A549 (cell line): ENCODE data around the gene IPMK. TPM values are rescaled to one million over a fixed set of nuclear protein-coding genes. Genes with fewer than 3 reads are reported as not detected.
A peak's percentile ranks its signal among the peaks of the same experiment; 100 is the strongest.

Experiments
- ATAC-seq, 2 experiments: fragments of 200-7000 bp in 1 of 2; fragments of >200 bp in 1 of 2; cut with Nextera tagmentation in 1 of 2; cut with Tn5 transposase in 1 of 2; 3 replicates each; pipeline versions ENCODE4 v1.8.0 to v1.9.1; 2018 to 2020; ENCODE audit warnings: mild to moderate bottlenecking in 1 of 2, moderate library complexity in 1 of 2
- CTCF ChIA-PET: fragments of 300-600 bp; sonication (Branson Sonifier 250); formaldehyde crosslinking; extraction: SDS; loops from one replicate; lab custom pipeline; 2021; ENCODE audit warnings: antibody characterized with exemption, inconsistent platforms; lab: Yijun Ruan, JAX
- POLR2A ChIA-PET: fragments of 350-600 bp; formaldehyde crosslinking; extraction: SDS; loops from one replicate; lab custom pipeline; 2021; ENCODE audit warnings: antibody characterized with exemption, inconsistent platforms; lab: Yijun Ruan, JAX
- DNase-seq, 2 experiments: peaks; one replicate each; pipeline versions ENCODE4 v3.0.0 to v3.0.0-alpha.2; 2011 to 2016; ENCODE audit warnings: low read depth in 1 of 2, low spot score in 1 of 2
- FAIRE-seq: peaks from 2 replicates; lab custom pipeline; 2011; peaks lifted over from hg19 to GRCh38; lab: Jason Lieb, UNC
- H3K27ac ChIP-seq, 2 experiments: fragments of >200 bp; sonication (Bioruptor Twin); formaldehyde crosslinking; 3 replicates each; pipeline ENCODE4 v1.5.1; 2016 to 2017
- H3K4me1 ChIP-seq: fragments of >200 bp; sonication (Bioruptor Twin); formaldehyde crosslinking; 3 replicates; pipeline ENCODE4 v1.6.1; 2016
- H3K4me2 ChIP-seq: fragments of >200 bp; sonication (Bioruptor Twin); formaldehyde crosslinking; 3 replicates; pipeline ENCODE4 v1.6.1; 2016
- H3K4me3 ChIP-seq: fragments of >200 bp; sonication (Bioruptor Twin); formaldehyde crosslinking; 3 replicates; pipeline ENCODE4 v1.5.1; 2016
- H3K9me3 ChIP-seq: fragments of >200 bp; sonication (Bioruptor Twin); formaldehyde crosslinking; 3 replicates; pipeline ENCODE4 v1.6.1; 2016
- CHD2 ChIP-seq: fragments of 150-350 bp; IDR thresholded peaks from 2 replicates; pipeline ENCODE4 v1.6.1; 2014; ENCODE audit warnings: low read length; ENCODE audit not compliant: partially characterized antibody
- EHF ChIP-seq: fragments of 250-450 bp; sonication (Bioruptor Pico); IDR thresholded peaks from 2 replicates; pipeline ENCODE4 v1.5.0; 2020; ENCODE audit warnings: mild to moderate bottlenecking
- EHMT2 ChIP-seq: fragments of 200-600 bp; sonication (generic); IDR thresholded peaks from 2 replicates; pipeline ENCODE4 v1.6.1; 2016; ENCODE audit warnings: antibody characterized with exemption, low read depth, mild to moderate bottlenecking, moderate library complexity
- ESRRA ChIP-seq: fragments of 150-350 bp; IDR thresholded peaks from 2 replicates; pipeline ENCODE4 v1.6.1; 2014; ENCODE audit warnings: mild to moderate bottlenecking, low read length, borderline replicate concordance
- FOSL2 ChIP-seq, 2 experiments: fragments of 450-650 bp in 1 of 2; fragments of >200 bp in 1 of 2; sonication (Bioruptor Twin) in 1 of 2; formaldehyde crosslinking; IDR thresholded peaks; 2 replicates each; pipeline versions ENCODE4 v1.5.0 to v1.6.1; 2016 to 2020; ENCODE audit warnings: mild to moderate bottlenecking in 1 of 2, moderate library complexity in 1 of 2
- FOXS1 ChIP-seq: fragments of 250-450 bp; sonication (Bioruptor Pico); IDR thresholded peaks from 2 replicates; pipeline ENCODE4 v1.5.0; 2020; ENCODE audit warnings: mild to moderate bottlenecking, moderate library complexity
- GATA3 ChIP-seq: IDR thresholded peaks from 2 replicates; pipeline ENCODE4 v1.6.1; 2012; ENCODE audit warnings: borderline replicate concordance
- HDAC2 ChIP-seq: fragments of 200-600 bp; sonication (generic); IDR thresholded peaks from 2 replicates; pipeline ENCODE4 v1.6.1; 2016
- HOXB13 ChIP-seq: fragments of 250-450 bp; sonication (Bioruptor Pico); IDR thresholded peaks from 2 replicates; pipeline ENCODE4 v1.5.0; 2020; ENCODE audit warnings: low read depth, mild to moderate bottlenecking, moderate library complexity
- HOXB5 ChIP-seq: fragments of 250-450 bp; sonication (Bioruptor Pico); IDR thresholded peaks from 2 replicates; pipeline ENCODE4 v1.5.0; 2020; ENCODE audit warnings: mild to moderate bottlenecking, moderate library complexity
- NR3C1 ChIP-seq: fragments of >200 bp; sonication (Bioruptor Twin); formaldehyde crosslinking; IDR thresholded peaks from 3 replicates; pipeline ENCODE4 v1.6.1; 2017
- POLR2AphosphoS2 ChIP-seq: conservative IDR thresholded peaks from 2 replicates; pipeline ENCODE4 v1.6.1; 2012; ENCODE audit warnings: low read length, improper control_type of control experiment, inconsistent platforms
- RAD21 ChIP-seq, 2 experiments: fragments of >200 bp in 1 of 2; sonication (Bioruptor Twin) in 1 of 2; formaldehyde crosslinking in 1 of 2; IDR thresholded peaks in 1 of 2; conservative IDR thresholded peaks in 1 of 2; 2 replicates in 1 of 2; 3 replicates in 1 of 2; pipeline ENCODE4 v1.6.1; 2012 to 2018; ENCODE audit warnings: inconsistent platforms in 1 of 2
- RARB ChIP-seq: fragments of 250-450 bp; sonication (Bioruptor Pico); IDR thresholded peaks from 2 replicates; pipeline ENCODE4 v1.8.0; 2021; ENCODE audit warnings: mild to moderate bottlenecking, moderate library complexity
- RFX5 ChIP-seq: fragments of 450-650 bp; IDR thresholded peaks from 2 replicates; pipeline ENCODE4 v1.7.1; 2014; ENCODE audit warnings: antibody characterized with exemption, mild to moderate bottlenecking, moderate library complexity
- RNF2 ChIP-seq: fragments of 200-600 bp; sonication (generic); IDR thresholded peaks from 2 replicates; pipeline ENCODE4 v1.6.1; 2016; ENCODE audit warnings: low read depth, mild to moderate bottlenecking, antibody characterized with exemption, moderate library complexity, borderline replicate concordance
- SMC3 ChIP-seq: fragments of >200 bp; sonication (Bioruptor Twin); formaldehyde crosslinking; IDR thresholded peaks from 3 replicates; pipeline ENCODE4 v1.6.1; 2018; ENCODE audit warnings: inconsistent platforms
- TFCP2L1 ChIP-seq: fragments of 250-450 bp; sonication (Bioruptor Pico); IDR thresholded peaks from 2 replicates; pipeline ENCODE4 v1.5.0; 2021; ENCODE audit warnings: mild to moderate bottlenecking
- TP53 ChIP-seq: fragments of 250-450 bp; sonication (Bioruptor Pico); IDR thresholded peaks from 2 replicates; pipeline ENCODE4 v1.5.0; 2021; ENCODE audit warnings: mild to moderate bottlenecking, moderate library complexity
- ZFP36 ChIP-seq: fragments of 450-650 bp; IDR thresholded peaks from 2 replicates; pipeline ENCODE4 v1.6.1; 2014; ENCODE audit warnings: borderline replicate concordance; ENCODE audit not compliant: partially characterized antibody
- WGBS: methylation state at CpG from one replicate; pipeline ENCODE4 v1.1.6; 2017; ENCODE audit errors: missing lambda C conversion rate; 5-methylcytosine and 5-hydroxymethylcytosine counted together
- polyA plus RNA-seq, 4 experiments: library from polyadenylated mRNA; depleted of rRNA in 3 of 4; stranded (reverse); fragments of >200 nt; fragmentation: RNase III in 1 of 4; extraction: RNeasy Plus Mini Kit Qiagen cat#74134 plus additional on column Dnase treatment in 1 of 4; gene quantifications; 2 replicates in 3 of 4; 3 replicates in 1 of 4; pipeline ENCODE4 v1.2.3, GENCODE V29; 2011 to 2017
- TF ChIP-seq, protein P1 (sequence below): fragments of 450-650 bp; IDR thresholded peaks from 2 replicates; pipeline ENCODE4 v1.6.1; 2014; ENCODE audit warnings: antibody characterized with exemption
- TF ChIP-seq, protein P2 (sequence below): fragments of 250-450 bp; sonication (Bioruptor Pico); IDR thresholded peaks from 2 replicates; pipeline ENCODE4 v1.5.0; 2021; ENCODE audit warnings: mild to moderate bottlenecking, moderate library complexity, borderline replicate concordance
- TF ChIP-seq, protein P3 (sequence below): fragments of >200 bp; sonication (Bioruptor Twin); formaldehyde crosslinking; IDR thresholded peaks from 3 replicates; pipeline ENCODE4 v1.5.1; 2016
- TF ChIP-seq, protein P4 (sequence below): IDR thresholded peaks from 2 replicates; pipeline ENCODE4 v1.6.1; 2012; ENCODE audit warnings: low read depth, borderline replicate concordance

Gene IPMK
- polyA plus RNA-seq, 2 of the 4 experiments (the other 2 are of a cell fraction) = 2.9 to 5.6 TPM

DNA sequence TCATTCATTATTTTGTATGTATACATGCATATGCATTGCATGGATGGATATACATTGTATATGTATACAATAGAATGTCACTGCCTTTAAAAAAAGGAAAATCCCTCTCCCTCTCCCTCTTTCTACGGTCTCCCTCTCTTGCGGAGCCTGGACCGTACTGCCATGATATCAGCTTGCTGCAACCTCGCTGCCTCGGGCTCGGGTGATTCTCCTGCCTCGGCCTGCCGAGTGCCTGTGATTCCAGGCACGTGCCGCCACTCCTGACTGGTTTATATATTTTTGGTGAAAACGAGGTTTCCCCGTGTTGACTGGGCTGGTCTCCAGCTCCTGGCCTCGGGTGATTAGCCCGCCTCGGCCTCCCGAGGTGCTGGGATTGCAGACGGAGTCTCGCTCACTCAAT, 24.4 kb downstream of the IPMK start:
- POLR2A ChIA-PET = no interaction called here
- 93% methylated on average over 18 of the region's 18 CpGs for WGBS

DNA sequence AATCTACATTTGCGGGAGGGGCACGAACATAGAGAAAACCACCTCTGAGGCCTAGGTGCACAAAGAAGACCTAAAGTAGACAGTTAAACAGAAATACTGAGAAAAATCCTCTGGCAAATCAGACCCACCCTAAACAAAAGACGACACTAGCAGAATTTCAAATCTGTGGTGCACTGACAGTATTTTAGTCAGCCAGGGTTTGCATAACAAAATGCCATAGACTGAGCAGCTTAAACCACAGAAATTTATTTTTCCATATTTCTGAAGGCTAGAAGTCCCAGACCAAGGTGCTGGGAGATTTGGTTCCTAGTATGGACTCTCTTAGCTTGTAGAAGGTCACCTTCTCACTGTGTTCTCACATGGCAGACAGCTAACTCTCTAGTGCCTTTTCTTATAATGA, 26.3 kb downstream of the IPMK start:
- DNase-seq (no peak), ATAC-seq (no peak), FAIRE-seq (no peak)
- no peak overlapping the region for H3K4me2 ChIP-seq
- no peaks in the 10 kb centered on the region for H3K9me3 ChIP-seq
- H3K27ac ChIP-seq = peak overlapping the region in 1 of 2 experiments; percentile 48; a peak in 4 of 6 replicates
- TF ChIP-seq SMC3 (no peak), RNF2 (no peak), ESRRA (no peak), TP53 (CRISPR knock-in tag) (no peak)
- TF ChIP-seq, protein P1, sequence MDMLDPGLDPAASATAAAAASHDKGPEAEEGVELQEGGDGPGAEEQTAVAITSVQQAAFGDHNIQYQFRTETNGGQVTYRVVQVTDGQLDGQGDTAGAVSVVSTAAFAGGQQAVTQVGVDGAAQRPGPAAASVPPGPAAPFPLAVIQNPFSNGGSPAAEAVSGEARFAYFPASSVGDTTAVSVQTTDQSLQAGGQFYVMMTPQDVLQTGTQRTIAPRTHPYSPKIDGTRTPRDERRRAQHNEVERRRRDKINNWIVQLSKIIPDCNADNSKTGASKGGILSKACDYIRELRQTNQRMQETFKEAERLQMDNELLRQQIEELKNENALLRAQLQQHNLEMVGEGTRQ = no peak
- TF ChIP-seq, protein P2, sequence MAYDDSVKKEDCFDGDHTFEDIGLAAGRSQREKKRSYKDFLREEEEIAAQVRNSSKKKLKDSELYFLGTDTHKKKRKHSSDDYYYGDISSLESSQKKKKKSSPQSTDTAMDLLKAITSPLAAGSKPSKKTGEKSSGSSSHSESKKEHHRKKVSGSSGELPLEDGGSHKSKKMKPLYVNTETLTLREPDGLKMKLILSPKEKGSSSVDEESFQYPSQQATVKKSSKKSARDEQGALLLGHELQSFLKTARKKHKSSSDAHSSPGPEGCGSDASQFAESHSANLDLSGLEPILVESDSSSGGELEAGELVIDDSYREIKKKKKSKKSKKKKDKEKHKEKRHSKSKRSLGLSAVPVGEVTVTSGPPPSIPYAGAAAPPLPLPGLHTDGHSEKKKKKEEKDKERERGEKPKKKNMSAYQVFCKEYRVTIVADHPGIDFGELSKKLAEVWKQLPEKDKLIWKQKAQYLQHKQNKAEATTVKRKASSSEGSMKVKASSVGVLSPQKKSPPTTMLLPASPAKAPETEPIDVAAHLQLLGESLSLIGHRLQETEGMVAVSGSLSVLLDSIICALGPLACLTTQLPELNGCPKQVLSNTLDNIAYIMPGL (CRISPR knock-in tag) = no peak
- ChIA-PET CTCF (no interaction called here), POLR2A (interaction anchor here (1.2 kb wide), 1 partner anchor 25 kb away, joined by 3 read pairs; no protein-coding TSS in a partner anchor)
- peaks cover 67% of the 10 kb centered on the region for H3K4me1 ChIP-seq
- 80% methylated on average over 3 of the region's 3 CpGs for WGBS
- H3K4me3 ChIP-seq = no peak overlapping the region

More for the DNA sequence above, 24.4 kb downstream of the IPMK start:
- no peak overlapping the region for H3K4me2 ChIP-seq
- TF ChIP-seq POLR2AphosphoS2 (no peak), FOXS1 (CRISPR knock-in tag) (no peak), ZFP36 (no peak), RFX5 (no peak), HOXB13 (CRISPR knock-in tag) (no peak), GATA3 (no peak), CHD2 (no peak), RAD21 (conservative IDR thresholded peaks at IDR 0.05 in 1 of 2, IDR thresholded peaks at IDR 0.05 in 1 of 2) (no peak), HDAC2 (no peak), EHF (CRISPR knock-in tag) (no peak), EHMT2 (no peak), TFCP2L1 (CRISPR knock-in tag) (no peak), RARB (CRISPR knock-in tag) (no peak), HOXB5 (CRISPR knock-in tag) (no peak), FOSL2 (IDR thresholded peaks at IDR 0.05) (no peak), FOSL2 (CRISPR knock-in tag; IDR thresholded peaks at IDR 0.05) (no peak), NR3C1 (no peak)
- TF ChIP-seq, protein P3, sequence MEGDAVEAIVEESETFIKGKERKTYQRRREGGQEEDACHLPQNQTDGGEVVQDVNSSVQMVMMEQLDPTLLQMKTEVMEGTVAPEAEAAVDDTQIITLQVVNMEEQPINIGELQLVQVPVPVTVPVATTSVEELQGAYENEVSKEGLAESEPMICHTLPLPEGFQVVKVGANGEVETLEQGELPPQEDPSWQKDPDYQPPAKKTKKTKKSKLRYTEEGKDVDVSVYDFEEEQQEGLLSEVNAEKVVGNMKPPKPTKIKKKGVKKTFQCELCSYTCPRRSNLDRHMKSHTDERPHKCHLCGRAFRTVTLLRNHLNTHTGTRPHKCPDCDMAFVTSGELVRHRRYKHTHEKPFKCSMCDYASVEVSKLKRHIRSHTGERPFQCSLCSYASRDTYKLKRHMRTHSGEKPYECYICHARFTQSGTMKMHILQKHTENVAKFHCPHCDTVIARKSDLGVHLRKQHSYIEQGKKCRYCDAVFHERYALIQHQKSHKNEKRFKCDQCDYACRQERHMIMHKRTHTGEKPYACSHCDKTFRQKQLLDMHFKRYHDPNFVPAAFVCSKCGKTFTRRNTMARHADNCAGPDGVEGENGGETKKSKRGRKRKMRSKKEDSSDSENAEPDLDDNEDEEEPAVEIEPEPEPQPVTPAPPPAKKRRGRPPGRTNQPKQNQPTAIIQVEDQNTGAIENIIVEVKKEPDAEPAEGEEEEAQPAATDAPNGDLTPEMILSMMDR = no peak
- TF ChIP-seq, protein P4, sequence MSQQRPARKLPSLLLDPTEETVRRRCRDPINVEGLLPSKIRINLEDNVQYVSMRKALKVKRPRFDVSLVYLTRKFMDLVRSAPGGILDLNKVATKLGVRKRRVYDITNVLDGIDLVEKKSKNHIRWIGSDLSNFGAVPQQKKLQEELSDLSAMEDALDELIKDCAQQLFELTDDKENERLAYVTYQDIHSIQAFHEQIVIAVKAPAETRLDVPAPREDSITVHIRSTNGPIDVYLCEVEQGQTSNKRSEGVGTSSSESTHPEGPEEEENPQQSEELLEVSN = no peak
- TF ChIP-seq, protein P2 (CRISPR knock-in tag) = no peak
- peak overlapping the region; percentile 64 to 76; a peak in 3 of 6 replicates for H3K27ac ChIP-seq
- CTCF ChIA-PET = interaction anchor here (1.7 kb wide), 1 partner anchor 66 kb away, joined by 5 read pairs; no protein-coding TSS in a partner anchor
- peaks cover 48% of the 10 kb centered on the region for H3K4me1 ChIP-seq
- FAIRE-seq (no peak), DNase-seq (no peak), ATAC-seq (no peak)
- H3K9me3 ChIP-seq = no peaks in the 10 kb centered on the region
- H3K4me3 ChIP-seq = no peak overlapping the region
